C4-2B (cell line): ENCODE measurements around the gene CIB4.

Source experiments
- ZFX ChIP-seq: fragments of 450-650 bp; IDR thresholded peaks from 2 replicates; pipeline ENCODE4 v1.6.1; 2017
- TF ChIP-seq, protein P1 (sequence below): fragments of 450-650 bp; conservative IDR thresholded peaks from 2 replicates; pipeline ENCODE4 v1.5.1; 2017; ENCODE audit warnings: mild to moderate bottlenecking

GRCh38 chr2:26614216-26615138 lies 26.7 kb downstream of the CIB4 start:
- TF ChIP-seq, protein P1, sequence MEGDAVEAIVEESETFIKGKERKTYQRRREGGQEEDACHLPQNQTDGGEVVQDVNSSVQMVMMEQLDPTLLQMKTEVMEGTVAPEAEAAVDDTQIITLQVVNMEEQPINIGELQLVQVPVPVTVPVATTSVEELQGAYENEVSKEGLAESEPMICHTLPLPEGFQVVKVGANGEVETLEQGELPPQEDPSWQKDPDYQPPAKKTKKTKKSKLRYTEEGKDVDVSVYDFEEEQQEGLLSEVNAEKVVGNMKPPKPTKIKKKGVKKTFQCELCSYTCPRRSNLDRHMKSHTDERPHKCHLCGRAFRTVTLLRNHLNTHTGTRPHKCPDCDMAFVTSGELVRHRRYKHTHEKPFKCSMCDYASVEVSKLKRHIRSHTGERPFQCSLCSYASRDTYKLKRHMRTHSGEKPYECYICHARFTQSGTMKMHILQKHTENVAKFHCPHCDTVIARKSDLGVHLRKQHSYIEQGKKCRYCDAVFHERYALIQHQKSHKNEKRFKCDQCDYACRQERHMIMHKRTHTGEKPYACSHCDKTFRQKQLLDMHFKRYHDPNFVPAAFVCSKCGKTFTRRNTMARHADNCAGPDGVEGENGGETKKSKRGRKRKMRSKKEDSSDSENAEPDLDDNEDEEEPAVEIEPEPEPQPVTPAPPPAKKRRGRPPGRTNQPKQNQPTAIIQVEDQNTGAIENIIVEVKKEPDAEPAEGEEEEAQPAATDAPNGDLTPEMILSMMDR = no peak
- no peak for TF ChIP-seq ZFX
